BJ (cell line): ENCODE measurements around the gene TBPL2. TPM values are rescaled to one million over a fixed set of nuclear protein-coding genes. Genes with fewer than 3 reads are reported as not detected.
"Not testable (repeated sequence)": the region's sequence is repeated elsewhere in the genome, so short reads cannot be mapped to it uniquely, and the experiment has no call there.

ENCODE experiments used
- CTCF ChIA-PET: fragments of 350-600 bp; formaldehyde crosslinking; extraction: SDS; loops from one replicate; lab custom pipeline; 2021; ENCODE audit warnings: antibody characterized with exemption, inconsistent platforms; lab: Yijun Ruan, JAX
- POLR2A ChIA-PET: fragments of 300-600 bp; sonication (Branson Sonifier 250); formaldehyde crosslinking; extraction: SDS; loops from one replicate; lab custom pipeline; 2021; ENCODE audit warnings: antibody characterized with exemption; lab: Charles Lee
- DNase-seq: peaks from one replicate; pipeline ENCODE4 v3.0.0-alpha.2; 2011; ENCODE audit warnings: low read depth
- H3K27me3 ChIP-seq: 2 replicates; pipeline ENCODE4 v1.6.0; 2011; ENCODE audit warnings: low read length; ENCODE audit not compliant: control insufficient read depth, insufficient read depth
- H3K36me3 ChIP-seq: 2 replicates; pipeline ENCODE4 v1.5.1; 2011; ENCODE audit warnings: low read length; ENCODE audit not compliant: control insufficient read depth, insufficient read depth
- H3K4me3 ChIP-seq: 2 replicates; pipeline ENCODE4 v1.5.1; 2011; ENCODE audit warnings: low read depth, mild to moderate bottlenecking, control low read depth, low read length
- CTCF ChIP-seq: IDR thresholded peaks from 2 replicates; pipeline ENCODE4 v1.5.1; 2011; ENCODE audit warnings: low read depth, mild to moderate bottlenecking, control low read depth, inconsistent platforms, low read length, moderate library complexity; ENCODE audit not compliant: insufficient read depth
- polyA plus RNA-seq: library from polyadenylated mRNA; depleted of rRNA; stranded (reverse); fragments of >200 nt; gene quantifications from 2 replicates; pipeline ENCODE4 v1.2.3, GENCODE V29; 2011

Gene TBPL2
- polyA plus RNA-seq, 1 experiment: not detected

GRCh38 chr14:55430024-55430690, 10.3 kb downstream of the TBPL2 start:
- Histone ChIP-seq H3K4me3 (no peak overlapping the region), H3K27me3 (0 out of 2 replicates have a peak, but pooled peaks cover 2% of the 10 kb centered on the region), H3K36me3 (no peaks in the 10 kb centered on the region)
- ChIA-PET CTCF (interaction anchor here (0.6 to 8.7 kb wide), 8 partner anchors 8 to 222 kb away, joined by 3 to 71 read pairs (median 6); partner anchors contain the start of gene FBXO34), POLR2A (no interaction called here)
- DNase-seq: peak; percentile 32
- peak; percentile 55 for TF ChIP-seq CTCF

- Histone ChIP-seq H3K36me3 (no peaks in the 10 kb centered on the region), H3K4me3 (no peak overlapping the region), H3K27me3 (no peaks in the 10 kb centered on the region)
- CTCF ChIA-PET: interaction anchor here (0.5 to 3.7 kb wide), 12 partner anchors 10 to 1890 kb away, joined by 3 to 20 read pairs (median 6); partner anchors contain the start of gene FBXO34
- no peak for TF ChIP-seq CTCF
- no peak for DNase-seq
- POLR2A ChIA-PET: no interaction called here
Observed at GRCh38 chr14:55427439-55427838, 13.0 kb downstream of the TBPL2 start.

- ChIA-PET CTCF (interaction anchor here (0.5 to 3.7 kb wide), 13 partner anchors 9 to 1890 kb away, joined by 3 to 20 read pairs (median 5); partner anchors contain the start of gene FBXO34), POLR2A (no interaction called here)
- H3K4me3 ChIP-seq: no peak overlapping the region
- TF ChIP-seq CTCF: no peak
- H3K27me3 ChIP-seq: no peaks in the 10 kb centered on the region
- DNase-seq: no peak
- no peaks in the 10 kb centered on the region for H3K36me3 ChIP-seq
Observed at GRCh38 chr14:55426891-55427290, 13.5 kb downstream of the TBPL2 start.

GRCh38 chr14:55425091-55425490, 15.3 kb downstream of the TBPL2 start:
- peak; percentile 42 for TF ChIP-seq CTCF
- Histone ChIP-seq H3K4me3 (no peak overlapping the region), H3K36me3 (no peaks in the 10 kb centered on the region), H3K27me3 (no peaks in the 10 kb centered on the region; the same call in 1 of the 2 replicates)
- CTCF ChIA-PET: interaction anchor here (0.7 to 2.7 kb wide), 5 partner anchors 9 to 374 kb away, joined by 3 to 8 read pairs (median 6); no protein-coding TSS in a partner anchor
- no peak for DNase-seq
- POLR2A ChIA-PET: no interaction called here

GRCh38 chr14:55423969-55424368, 16.4 kb downstream of the TBPL2 start:
- no peak for TF ChIP-seq CTCF
- Histone ChIP-seq H3K27me3 (no peaks in the 10 kb centered on the region; the same call in 1 of the 2 replicates), H3K4me3 (no peak overlapping the region), H3K36me3 (no peaks in the 10 kb centered on the region)
- no peak for DNase-seq
- ChIA-PET POLR2A (no interaction called here), CTCF (interaction anchor here (0.7 to 2.7 kb wide), 9 partner anchors 8 to 212 kb away, joined by 3 to 8 read pairs (median 5); partner anchors contain the start of gene TBPL2)

GRCh38 chr14:55422338-55422737, 18.1 kb downstream of the TBPL2 start:
- H3K36me3 ChIP-seq, DNase-seq, POLR2A ChIA-PET, H3K4me3 ChIP-seq, H3K27me3 ChIP-seq: not testable (repeated sequence)
- CTCF ChIA-PET: interaction anchor here (0.8 kb wide), 1 partner anchor 209 kb away, joined by 3 read pairs; no protein-coding TSS in a partner anchor
